NK-92 treated with Interleukin-12 subunit alpha and Interleukin-12 subunit beta, amount 100 ng/mL, for 24 hours (cell line): ENCODE data around the gene ALPK3.

Source experiments
- DNase-seq: peaks from one replicate; lab custom pipeline; 2025; lab: John Stamatoyannopoulos, UW

ALPK3 gene

DNA sequence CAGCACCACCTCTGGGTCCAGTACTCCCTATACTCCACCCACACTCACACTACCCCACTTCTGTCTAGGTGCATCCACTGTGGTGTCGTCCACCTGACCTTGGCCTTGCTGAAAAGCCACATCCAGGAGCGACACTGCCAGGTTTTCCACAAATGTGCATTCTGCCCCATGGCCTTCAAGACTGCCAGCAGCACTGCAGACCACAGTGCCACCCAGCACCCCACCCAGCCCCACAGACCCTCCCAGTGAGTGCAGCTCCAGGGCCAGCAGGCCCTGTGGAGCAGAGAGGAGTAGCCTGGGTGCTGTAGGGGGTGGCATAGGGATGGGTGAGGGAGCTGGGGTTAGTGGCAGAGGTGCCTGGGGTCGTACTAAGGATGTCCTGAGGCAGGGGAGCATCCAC lies 19.4 kb upstream of the ALPK3 start:
- DNase-seq, result no peak

DNA sequence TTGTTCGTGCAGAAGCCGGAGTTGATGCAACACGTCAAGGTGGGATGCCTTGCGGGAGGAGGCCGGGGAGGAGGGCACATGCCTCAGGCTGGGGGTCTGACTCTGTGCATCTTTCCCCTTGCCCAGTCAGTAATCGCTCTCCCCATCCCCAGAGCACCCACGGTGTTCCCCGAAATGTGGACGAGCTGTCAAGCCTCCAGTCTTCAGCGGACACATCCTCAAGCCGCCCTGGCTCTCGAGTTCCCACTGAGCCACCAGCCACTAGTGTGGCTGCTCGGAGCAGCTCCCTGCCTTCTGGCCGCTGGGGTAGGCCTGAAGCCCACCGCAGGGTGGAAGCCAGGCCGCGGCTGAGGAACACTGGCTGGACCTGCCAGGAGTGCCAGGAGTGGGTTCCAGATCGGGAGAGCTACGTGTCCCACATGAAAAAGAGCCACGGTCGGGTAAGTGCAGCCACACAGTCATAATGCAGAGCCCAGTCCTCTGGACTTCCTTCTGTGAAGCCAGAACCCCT lies 18.7 kb upstream of the ALPK3 start:
- no peak for DNase-seq

DNA sequence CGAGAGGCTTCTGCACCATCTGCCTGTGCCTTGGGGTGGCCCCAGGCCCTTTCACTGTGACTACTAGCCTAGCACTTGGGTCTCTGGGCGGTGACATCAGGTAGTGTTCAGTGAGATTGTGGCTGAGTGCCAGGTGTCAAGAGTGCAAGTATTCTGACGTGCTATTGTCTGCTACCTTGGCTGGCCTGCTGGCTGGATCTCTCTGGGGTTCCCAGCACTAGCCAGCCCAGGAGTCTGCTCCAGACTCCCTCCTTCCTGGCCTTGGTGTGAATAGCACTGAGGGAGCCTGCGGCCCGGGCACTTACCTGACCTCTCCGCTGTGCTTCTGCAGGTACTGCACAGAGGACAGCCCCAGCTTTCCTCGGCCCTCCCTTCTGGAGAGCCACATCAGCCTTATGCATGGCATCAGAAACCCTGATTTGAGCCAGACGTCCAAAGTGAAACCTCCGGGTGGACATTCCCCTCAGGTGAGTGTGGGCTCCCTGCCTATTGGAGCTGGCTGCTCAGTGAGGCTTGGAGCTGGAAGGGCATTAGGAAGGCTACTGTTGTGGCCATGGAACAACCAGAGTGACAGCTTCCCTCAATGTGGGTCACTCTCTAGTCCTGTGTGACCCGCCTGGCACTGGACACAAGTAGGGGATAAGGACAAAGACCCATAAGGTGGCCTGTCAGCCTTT lies 17.5 kb upstream of the ALPK3 start:
- DNase-seq, result no peak

DNA sequence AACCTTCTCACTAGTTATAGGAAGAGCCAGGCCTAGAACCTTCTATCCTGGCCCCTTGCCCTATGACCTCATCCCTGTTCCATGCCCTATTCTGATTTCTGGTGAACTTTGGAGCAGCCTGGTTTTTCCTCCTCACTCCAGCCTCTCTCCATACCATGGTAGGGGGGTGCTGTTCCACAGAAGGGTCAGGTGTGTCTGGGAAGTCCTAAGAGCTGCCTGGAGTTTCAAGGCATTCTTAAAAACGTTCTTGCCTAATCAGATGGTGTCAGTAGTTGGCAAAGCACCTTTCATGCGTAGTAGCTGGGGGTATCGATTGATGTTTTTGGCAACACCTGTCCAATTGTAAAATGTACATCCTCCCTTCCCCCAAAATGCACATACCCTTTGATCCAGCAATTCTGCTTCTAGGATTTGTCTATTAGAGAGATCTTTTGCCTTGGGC lies 16.8 kb upstream of the ALPK3 start:
- DNase-seq, result no peak

DNA sequence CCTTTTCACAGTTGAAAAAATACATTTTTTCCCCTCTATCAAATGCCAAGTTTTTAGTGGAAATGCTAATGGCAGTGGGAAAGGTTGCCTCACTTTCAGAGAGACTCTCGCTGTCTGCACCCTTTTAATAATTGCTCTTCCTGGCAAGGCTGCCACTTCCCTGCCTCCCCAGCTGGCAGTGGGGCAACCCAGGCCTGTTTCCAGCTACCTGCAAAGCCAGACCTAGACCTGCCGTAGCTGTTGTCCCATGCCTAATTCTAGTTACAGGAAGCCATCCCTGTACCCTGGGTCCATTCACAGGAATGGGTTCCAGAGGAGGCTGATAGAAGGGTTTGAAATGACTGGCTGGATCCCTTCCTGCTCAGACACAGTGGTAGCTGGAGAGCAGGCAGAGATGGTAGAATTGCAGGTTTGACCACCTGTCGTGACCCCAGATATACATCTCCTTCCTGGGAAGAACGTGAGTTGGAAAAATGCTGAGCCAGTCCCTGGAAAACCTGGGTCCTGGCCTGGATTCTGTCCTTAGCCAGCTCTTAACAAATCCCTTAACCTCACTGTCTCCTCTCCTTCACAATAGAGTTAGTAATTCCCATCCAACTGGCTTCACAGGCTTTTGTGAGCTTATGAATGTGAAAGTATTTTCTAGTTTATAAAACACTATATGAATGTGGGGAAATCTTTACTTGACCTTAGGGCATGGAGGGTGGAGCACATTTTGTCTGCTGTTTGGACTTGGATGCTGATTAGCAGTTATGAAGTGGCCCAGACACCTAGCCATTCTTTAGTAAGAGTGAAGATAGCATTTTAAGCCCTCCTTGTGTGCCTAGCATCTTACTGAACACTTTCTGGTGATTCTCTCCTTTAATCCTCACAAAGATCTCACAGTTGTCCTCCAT lies 12.9 kb upstream of the ALPK3 start:
- DNase-seq, result no peak

DNA sequence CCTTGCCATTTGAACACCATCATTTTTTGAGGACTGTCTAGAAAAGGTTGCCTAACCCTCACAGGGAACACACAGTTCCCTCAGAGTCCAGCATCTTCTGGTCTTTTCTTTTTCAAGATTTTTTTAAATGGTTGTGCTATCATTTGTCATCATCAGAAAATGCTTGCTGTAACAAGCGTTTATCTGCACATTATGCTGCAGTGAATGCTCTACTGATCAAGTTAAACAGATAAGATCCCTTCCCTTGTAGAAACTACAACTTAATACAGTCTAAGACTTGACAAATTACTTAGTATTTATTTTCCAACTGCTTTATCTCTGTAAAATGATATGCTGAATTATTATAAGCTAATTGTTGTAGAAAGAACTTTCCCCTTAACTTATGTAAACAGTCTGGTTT lies 11.9 kb upstream of the ALPK3 start:
- no peak for DNase-seq

DNA sequence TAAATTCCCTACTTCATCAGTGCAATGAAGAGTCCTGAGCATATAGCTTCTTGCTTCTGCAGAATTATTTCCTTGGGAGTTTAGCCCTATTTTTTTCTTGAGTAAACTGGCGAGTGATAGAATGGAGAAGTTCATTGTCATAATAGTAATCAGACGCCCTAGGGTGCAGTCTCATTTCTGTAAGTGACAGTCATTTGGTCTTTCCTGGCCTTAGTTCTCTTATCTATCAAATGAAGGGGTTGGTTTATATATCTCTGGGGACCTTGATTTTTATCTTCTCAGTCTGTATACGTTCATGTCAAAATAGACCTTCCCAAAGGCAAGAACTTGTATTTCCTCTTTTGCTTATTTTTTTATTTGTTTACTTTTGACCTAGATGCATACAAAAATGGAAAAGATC lies 9.9 kb upstream of the ALPK3 start:
- no peak for DNase-seq

DNA sequence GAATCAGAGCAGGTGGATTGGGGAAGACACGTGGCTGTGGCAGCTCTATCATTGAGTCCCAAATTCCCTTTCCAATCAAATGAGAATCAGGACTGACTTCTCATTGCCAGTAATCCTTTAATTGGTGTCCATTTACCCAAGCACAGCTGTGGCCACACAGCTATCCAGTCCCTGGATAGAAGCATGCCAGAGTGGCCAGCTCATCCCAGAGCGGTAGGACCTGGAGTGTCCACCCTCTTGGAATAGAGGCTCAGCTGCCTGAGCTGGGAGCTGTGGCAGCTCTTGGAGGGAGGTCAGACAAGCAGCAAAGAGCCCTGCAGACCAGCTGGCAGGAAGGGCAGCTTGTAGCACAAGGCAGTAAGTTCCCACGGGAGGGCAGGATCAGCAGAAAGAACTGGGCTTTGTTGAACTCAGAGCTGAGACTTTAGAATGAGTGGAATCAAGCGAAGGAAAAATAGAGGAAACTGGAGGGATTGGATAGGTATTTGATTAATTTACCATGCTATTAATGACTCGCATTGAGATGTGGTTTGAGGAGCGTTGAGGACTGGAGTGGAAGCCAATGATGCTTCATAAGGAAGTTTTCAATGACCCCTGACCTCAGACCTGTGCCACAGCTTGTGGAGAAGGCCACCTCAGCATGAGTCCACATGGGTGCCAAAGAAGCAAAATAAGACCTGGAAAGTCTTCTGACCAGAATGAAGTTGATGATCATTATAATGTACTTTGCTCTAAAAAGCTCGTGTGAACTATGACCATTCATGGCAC lies 6.9 kb upstream of the ALPK3 start:
- DNase-seq, result no peak

DNA sequence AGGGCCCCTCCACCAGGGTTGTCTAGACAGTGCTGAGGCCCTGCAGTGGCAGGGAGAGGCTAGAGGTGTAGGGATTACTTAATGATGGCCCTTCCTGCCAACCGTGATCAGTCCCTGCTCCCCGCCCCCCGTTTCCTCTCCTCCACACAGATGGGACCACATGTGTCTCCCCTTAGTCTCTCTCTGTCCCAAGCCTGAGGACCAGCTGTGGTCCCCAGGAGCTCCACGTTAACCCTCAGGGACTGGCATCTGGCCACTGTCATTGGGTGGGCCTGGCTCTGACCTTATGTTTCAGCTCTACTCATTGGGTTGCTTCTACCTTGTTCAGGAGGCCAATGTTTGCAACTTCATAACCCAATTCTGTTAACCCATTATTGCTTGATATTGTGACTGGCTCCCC lies 6.0 kb upstream of the ALPK3 start:
- DNase-seq, result no peak

DNA sequence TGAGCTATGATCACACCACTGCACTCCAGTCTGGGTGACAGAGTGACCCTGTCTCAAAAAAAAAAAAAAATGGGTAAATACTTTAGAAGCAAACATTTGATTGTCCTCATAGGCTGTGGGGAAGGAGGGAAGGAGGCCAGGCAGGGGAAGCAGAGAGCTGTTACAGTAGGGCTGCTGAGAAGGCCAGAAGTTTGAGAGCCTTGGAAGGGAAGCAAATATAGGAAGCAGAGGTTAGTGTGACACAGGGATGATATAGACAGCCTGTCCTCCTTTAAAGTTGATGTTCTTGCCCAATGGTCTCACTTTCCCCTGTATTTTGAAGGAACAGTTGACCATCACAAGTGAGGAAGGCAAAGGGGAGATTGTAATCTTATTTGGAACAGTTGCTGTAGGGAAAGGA lies 5.3 kb upstream of the ALPK3 start:
- DNase-seq, result no peak

DNA sequence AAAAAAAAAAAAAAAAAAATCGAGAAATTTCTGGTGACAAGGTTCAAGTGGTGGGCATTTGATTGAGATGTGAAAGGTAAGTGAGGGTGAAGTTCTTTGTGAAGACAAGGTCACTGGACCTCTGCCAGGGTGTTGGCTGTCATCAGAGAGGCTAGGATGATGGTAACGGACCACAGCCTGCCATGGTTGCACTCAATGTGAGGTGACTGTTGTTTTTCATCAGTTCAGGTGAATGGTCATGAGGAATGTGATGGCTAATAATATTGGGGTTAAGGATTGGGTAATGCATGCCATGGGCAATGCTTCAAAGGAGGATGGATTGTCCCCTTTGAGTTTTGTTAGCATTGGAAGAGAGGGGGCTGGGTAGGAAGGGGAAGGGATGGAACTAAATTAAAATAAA lies 4.3 kb upstream of the ALPK3 start:
- DNase-seq, result no peak

DNA sequence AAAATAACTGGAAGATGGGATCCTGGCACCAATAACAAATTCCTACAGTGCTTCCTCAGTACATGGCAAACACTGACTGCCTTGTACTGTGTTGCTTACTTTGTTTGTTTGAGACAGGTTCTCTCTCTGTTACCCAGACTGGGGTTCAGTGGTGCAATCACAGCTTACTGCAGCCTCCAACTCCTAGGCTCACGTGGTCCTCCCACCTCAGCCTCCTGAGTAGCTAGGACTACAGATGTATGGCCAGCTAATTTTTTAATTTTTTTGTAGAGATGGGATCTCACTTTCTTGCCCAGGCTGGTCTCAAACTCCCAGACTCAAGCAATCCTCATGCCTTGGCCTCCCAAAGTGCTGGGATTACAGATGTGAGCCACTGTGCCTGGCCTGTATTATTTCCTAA lies 3.7 kb upstream of the ALPK3 start:
- no peak for DNase-seq

DNA sequence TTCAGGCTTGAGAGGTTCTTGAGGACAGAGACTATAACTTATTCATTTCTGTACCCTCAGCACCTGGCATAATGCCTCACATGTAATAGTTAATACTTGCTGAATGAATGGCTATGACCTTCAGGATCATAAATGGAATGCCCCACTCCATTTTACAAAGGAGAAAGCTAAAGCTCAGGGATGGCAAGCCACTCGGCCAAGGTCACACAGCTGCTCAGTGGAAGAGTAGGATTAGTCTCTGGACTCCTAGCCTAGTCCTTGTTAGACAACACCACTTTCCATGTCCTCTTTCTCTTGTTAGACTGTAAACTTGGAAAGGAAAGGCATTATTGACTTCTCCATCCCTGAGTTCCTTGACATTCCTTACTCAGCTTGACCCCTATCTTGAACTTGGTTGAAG lies 3.2 kb upstream of the ALPK3 start:
- no peak for DNase-seq

DNA sequence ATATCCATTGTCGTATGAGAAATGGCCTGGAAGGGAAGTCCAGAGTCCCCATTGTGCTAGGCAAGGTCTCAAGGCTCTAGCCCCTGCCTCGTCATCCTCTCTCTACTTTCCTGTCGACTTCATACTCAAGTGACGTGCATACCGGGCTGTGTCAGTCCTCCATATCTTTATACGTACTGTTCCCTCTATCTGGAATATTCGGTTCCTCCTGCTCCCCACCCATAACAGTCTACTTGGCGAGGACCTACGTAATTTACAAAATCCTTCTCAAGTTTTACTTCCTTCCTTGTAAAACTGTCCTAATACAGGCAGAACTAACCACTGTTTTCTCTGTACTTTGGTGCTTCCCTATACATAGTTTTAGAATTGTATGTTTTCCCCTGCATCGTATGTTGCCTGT lies 2.2 kb upstream of the ALPK3 start:
- no peak for DNase-seq

DNA sequence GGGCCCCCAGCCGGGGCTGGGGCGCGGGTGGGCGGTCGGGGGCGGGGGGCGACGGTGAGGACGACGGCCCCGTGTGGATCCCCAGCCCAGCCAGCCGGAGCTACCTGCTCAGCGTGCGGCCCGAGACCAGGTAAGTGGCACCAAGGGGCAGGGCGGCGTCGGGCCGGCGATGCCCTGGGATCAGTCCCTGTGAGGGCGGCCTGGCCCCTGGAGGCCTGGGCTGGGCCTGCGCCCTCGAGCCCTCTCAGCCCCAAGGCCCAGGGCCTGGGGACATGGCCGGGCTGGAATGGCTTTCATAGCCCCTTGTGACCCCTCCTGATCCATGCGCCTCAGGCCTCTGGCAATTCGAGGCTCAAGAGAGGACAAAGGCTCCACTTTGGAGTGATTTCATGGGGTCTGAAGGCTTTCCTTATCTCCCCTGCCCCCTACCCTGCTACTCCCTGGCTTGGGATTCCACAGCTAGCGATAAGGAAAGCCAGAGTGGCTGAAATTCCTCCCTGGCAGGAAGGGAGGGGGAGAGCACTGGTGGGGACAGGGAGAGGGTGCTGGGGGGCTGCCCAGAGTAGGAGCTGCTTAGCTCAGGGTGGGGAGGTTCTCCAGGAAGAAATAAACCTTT lies 418 bp downstream of the ALPK3 start:
- DNase-seq, result no peak

DNA sequence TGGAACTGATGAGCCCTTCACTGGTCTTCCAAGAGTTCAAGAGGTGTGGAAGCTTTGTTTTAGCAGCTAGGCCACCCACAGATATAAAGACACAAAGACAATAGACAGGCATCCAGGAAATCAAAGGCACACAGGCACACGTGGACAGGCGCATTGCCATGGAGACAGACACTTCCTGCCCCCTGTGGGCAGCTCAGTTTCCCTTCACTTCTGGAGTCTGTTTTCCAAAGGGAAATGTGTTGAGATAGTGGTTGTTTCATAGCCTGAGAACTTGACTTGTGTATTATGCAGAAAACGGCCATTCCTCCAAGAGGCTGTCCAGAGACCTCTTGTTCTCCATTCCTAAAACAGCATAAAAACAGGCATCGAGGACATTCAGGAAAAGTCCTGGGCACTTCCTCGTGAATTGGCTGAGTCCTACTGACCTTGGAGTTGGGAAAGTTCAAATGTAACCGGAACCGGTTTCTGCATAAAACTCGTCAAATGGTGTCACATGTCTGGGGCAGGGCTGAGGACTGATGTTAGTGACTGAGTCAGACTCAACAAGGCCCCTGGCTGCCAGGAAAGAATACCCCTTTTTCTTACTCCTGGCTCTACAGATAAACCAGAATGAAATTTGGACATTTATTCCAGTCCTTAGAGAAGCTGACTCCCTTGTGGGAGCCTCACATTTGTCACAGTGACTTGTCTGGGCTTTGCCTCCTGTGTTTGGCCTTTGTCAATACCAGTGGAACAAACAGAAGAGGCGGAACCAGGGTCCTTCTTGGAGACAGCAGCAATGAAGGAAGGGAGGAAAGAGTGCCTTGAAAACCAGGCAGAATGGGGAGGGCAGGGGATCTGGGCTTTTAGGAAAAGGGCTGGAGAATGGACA lies 1.3 kb downstream of the ALPK3 start:
- no peak for DNase-seq

DNA sequence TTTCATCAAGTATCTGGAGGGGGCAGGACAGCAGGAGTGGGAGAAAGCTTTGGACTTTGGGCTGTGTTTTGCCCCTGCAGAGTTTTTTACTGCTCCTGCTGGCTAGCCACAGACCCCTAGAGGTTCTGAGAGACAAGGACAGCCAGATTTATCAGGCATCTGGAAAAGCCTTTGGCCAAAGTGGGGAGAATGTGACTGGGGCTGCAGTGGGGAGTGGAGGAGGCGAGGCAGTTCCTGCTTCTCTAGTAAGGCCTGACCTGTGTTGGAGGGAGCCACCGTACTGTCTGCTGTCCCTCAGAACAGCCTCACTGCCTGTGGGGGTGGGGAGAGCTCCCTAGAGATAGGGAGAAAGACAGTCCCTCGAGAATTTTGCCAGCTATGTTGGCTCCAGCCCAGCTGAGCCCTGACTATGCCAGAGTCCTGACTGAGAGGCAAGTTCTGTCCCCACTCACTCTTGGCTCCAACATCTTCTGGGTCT lies 2.2 kb downstream of the ALPK3 start:
- DNase-seq, result no peak

DNA sequence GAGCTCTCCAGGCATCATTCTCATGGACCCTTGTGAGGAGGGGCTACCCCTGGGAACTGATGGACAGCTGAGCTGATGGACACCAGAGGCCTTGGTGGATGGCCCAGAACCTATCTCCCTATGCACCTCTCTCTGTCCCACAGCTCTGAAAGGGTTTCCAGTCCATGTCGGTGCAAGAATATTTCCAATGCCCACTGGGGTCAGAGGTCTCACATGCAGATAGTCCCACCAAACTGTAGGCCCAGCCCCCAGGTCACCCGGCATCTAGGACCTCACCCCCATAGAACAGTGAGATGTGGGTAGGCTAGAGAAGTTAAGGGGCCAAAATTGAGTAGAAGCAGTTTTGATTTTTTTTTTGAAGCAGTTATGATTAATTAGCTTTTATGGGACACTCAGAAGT lies 2.6 kb downstream of the ALPK3 start:
- no peak for DNase-seq

DNA sequence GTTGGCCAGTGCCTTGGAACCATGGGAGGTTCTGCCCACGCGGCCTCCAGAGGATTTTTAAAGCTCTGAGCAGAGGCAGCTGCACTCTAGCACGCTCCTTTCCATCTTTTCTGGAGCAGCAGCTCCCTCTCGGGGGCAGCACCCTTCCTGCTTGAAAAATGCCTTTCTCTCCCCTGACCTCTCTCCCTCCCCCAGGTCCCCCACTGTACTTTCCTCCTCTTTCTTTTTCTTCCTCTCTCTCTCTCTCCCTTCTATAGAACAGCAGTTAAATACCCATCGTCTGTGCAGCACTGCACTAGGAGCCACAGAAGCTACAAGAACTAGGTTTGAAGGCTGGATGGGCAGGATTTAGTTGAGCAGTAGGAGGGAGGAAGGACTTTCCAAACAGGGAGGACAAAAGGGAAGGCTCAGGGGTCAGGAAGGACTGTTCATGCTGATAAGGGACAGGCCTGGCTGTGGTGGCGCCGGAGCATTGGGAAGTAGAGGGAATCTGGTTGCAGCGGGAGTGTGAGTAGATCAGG lies 4.4 kb downstream of the ALPK3 start:
- no peak for DNase-seq

DNA sequence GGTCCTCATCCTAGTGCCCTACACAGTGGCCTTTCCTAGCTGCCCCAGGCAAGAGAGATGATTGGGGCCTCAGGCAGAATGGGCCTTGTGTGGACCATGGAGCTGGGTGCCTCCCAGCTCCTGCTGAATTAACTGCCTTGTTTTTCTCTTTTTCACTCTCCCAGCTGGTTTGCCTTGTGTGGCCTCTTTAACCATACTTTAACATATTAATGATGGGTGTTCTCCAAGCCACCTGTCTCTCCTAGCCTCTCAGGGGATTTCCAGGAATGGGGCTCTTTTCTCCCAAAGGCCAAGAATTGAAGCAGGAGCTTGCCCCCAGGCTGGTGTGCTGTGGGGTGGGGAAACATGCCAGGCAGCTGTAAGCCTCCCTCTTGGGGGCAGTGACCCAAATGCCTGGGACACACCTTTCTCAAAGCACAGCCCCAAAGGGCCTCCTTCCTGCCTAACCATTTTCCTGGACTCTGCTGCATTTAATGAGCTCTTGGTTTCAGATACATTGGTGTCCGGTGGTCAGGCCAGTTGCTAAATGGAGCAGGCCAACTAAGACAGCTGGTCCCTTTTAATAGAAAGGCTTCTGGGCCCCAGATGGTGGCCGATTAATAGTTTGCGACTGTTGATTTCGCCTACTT lies 5.6 kb downstream of the ALPK3 start:
- DNase-seq, result no peak
